ENCODE results near the gene LRMDA. TPM values are rescaled to one million over a fixed set of nuclear protein-coding genes. Genes with fewer than 3 reads are reported as not detected.

Gene LRMDA
- total and polyA plus RNA-seq, 10 of the 15 experiments (the other 5 are each of a cell fraction or from before 2014, with no cell fraction given): 0.07 to 0.54 (median 0.29) TPM; not detected in 4

DNA sequence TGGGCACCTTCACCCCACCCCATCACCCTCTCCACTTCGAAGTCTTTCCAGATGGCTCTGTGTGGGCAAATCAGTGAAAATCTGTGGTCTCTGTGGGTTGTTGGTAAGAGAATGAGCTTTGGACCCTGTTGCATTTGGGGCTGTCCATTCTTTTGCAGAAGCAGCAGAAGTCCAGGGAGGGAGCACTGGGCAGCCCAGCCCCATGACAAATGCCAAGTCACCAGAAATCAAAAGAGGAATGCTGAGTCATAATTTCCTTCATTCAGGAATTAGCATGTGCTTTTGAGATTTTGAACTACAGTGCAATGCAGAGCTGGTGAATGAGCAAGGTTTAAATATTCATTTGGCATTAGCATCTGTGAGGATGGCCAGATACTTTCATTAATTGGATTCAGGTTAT lies 556.2 kb downstream of the LRMDA start (continued):
- TF ChIP-seq, protein P1, sequence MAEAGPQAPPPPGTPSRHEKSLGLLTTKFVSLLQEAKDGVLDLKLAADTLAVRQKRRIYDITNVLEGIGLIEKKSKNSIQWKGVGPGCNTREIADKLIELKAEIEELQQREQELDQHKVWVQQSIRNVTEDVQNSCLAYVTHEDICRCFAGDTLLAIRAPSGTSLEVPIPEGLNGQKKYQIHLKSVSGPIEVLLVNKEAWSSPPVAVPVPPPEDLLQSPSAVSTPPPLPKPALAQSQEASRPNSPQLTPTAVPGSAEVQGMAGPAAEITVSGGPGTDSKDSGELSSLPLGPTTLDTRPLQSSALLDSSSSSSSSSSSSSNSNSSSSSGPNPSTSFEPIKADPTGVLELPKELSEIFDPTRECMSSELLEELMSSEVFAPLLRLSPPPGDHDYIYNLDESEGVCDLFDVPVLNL (IDR thresholded peaks at IDR 0.05; ENCODE audit: low read depth, low read length): no peak

GRCh38 chr10:75994357-75995040 lies 563.1 kb downstream of the LRMDA start:
- intact Hi-C loops (cut with micrococcal nuclease; ENCODE audit: unreplicated experiment) (no loop called here), in situ Hi-C loops (cut with MboI) (no loop called here)
- no peak for TF ChIP-seq CEBPB (IDR thresholded peaks at IDR 0.05; ENCODE audit: borderline replicate concordance in 1 of 2, low read depth in 2 of 2, low read length in 2 of 2)
- no peak for TF ChIP-seq NRF1 (conservative IDR thresholded peaks at IDR 0.05; ENCODE audit: low read depth, low read length)
- TF ChIP-seq, protein P2, sequence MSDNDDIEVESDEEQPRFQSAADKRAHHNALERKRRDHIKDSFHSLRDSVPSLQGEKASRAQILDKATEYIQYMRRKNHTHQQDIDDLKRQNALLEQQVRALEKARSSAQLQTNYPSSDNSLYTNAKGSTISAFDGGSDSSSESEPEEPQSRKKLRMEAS (IDR thresholded peaks at IDR 0.05; ENCODE audit: low read depth, low read length): no peak
- no peak for TF ChIP-seq MTA2 (IDR thresholded peaks at IDR 0.05; ENCODE audit: low read depth)
- TF ChIP-seq NFXL1 (IDR thresholded peaks at IDR 0.05; ENCODE audit: borderline replicate concordance): no peak
- no peak for TF ChIP-seq GATAD2B (conservative IDR thresholded peaks at IDR 0.05; ENCODE audit: low read depth)
- RAD21 ChIA-PET (ENCODE audit: unreplicated experiment): no interaction called here
- H3K79me2 ChIP-seq (ENCODE audit: control insufficient read depth, insufficient read depth, low read length): no peaks in the 10 kb centered on the region
- H3K4me1 ChIP-seq (ENCODE audit: control insufficient read depth, insufficient read depth, low read length): no peaks in the 10 kb centered on the region
- no peak overlapping the region for H3K4me3 ChIP-seq
- WGBS (ENCODE audit: insufficient coverage, insufficient replicate concordance, low lambda C conversion rate, missing lambda C conversion rate): 40% methylated on average over 9 of the region's 9 CpGs
- H3K36me3 ChIP-seq (ENCODE audit: control insufficient read depth in 2 of 2, insufficient read depth in 2 of 2, low read length in 1 of 2): no peaks in the 10 kb centered on the region
- ATAC-seq (no peak), DNase-seq (ENCODE audit: low read depth, low spot score) (no peak), FAIRE-seq (no peak)
- H3K27me3 ChIP-seq (replicated peaks in 1 of 2; ENCODE audit: control insufficient read depth in 2 of 2, insufficient read depth in 2 of 2, low read length in 1 of 2): no peaks in the 10 kb centered on the region; a peak in 1 of 4 replicates
- H3K27ac ChIP-seq (ENCODE audit: control insufficient read depth, insufficient read depth): no peak overlapping the region
- H3K9ac ChIP-seq (ENCODE audit: control insufficient read depth, insufficient read depth, low read length): no peak overlapping the region
- no peaks in the 10 kb centered on the region for H3K9me3 ChIP-seq (replicated peaks; ENCODE audit: control insufficient read depth, insufficient read depth, low read length)
- POLR2A ChIA-PET: no interaction called here
- no TSS peak for BruUV-seq (replicated peaks)
- H2AFZ ChIP-seq (ENCODE audit: control insufficient read depth, low read depth, low read length): no peak overlapping the region
- CTCF ChIA-PET: no interaction called here
- SMC1A ChIA-PET (ENCODE audit: uncharacterized antibody, unreplicated experiment): interaction anchor here (2.3 kb wide), 1 partner anchor 9 kb away, joined by 8 read pairs; no protein-coding TSS in a partner anchor
- H3K4me2 ChIP-seq (ENCODE audit: control insufficient read depth, insufficient read depth): no peak overlapping the region
- no peaks in the 10 kb centered on the region for H4K20me1 ChIP-seq (ENCODE audit: control insufficient read depth, insufficient read depth)

Measured in GM12878 (cell line).